Measurements from ENCODE around the gene CLCN7. TPM values are rescaled to one million over a fixed set of nuclear protein-coding genes. Genes with fewer than 3 reads are reported as not detected.

The CLCN7 gene, protein sequence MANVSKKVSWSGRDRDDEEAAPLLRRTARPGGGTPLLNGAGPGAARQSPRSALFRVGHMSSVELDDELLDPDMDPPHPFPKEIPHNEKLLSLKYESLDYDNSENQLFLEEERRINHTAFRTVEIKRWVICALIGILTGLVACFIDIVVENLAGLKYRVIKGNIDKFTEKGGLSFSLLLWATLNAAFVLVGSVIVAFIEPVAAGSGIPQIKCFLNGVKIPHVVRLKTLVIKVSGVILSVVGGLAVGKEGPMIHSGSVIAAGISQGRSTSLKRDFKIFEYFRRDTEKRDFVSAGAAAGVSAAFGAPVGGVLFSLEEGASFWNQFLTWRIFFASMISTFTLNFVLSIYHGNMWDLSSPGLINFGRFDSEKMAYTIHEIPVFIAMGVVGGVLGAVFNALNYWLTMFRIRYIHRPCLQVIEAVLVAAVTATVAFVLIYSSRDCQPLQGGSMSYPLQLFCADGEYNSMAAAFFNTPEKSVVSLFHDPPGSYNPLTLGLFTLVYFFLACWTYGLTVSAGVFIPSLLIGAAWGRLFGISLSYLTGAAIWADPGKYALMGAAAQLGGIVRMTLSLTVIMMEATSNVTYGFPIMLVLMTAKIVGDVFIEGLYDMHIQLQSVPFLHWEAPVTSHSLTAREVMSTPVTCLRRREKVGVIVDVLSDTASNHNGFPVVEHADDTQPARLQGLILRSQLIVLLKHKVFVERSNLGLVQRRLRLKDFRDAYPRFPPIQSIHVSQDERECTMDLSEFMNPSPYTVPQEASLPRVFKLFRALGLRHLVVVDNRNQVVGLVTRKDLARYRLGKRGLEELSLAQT
- 35.7 and 42.4 TPM in 2 replicates for total RNA-seq

GRCh38 chr16:1474796-1475551, at the start of gene CLCN7:
CLCN7 (minus strand) TSS chr16:1475028; CDS start chr16:1474974, 54 bp downstream.

DNA sequence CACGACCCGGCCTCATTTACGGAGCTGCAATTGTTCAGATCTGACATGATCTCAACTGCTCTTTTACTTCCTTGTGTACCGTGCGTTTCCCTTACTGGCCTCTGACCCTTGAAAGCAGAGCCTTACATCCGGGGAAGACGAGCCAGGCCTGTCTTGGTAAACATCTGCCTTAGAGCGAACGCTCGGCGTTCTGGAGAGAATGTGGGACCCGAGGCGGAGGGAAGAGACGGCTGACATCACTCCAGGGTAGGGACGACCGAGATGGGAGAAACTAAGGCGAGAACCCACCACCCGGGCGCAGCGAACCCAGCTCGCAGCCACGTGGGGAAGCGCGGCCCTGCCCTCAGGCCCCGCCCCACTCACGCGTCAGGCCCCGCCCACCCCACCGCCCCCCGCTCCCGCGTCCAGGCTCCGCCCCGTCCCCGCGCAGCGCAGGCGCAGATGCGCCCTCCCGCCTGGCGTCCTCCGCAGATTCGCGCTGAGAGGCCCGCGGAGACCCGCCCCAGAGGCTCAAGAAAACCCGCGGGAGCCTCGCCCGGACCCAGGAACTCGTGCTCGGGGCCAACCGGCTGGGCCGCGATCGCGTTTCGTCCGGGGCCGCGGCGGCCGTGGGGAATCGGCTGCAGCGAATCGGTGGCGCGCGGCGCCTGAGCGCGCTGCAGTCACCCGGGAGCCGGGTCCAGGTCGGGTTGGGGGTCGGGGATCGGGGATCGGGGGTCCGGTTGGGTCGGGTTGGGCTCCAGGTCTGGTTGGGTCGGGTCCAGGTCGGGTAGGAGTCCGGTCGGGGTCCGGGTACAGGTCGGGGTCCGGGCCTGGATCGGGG, 18.3 kb upstream of the CLCN7 start, which contains the start of gene TELO2:
Gene TELO2, plus strand, starts transcription at position 438 of the 823 bp plus-strand sequence. CDS start 922 bp downstream, outside the sequence.

DNA sequence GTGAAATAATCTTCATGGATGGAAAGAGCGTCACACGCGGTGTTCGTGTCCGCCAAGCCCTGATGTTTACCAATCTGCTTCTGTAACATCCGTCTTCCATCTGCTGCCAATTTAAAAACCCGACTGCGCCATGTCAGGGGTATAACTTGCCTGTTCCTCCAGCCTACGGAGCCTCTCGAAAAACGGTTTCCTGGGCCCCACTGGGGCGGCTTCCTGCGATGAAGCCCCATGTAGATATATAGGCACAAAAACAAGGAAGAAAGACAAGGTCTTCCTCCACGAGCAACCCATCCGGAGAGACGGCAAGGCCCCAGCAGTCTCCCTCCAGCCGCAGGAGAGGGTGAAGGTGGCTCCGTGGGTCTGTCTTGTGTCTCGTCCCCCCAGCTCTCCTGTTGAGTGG, 13.8 kb upstream of the CLCN7 start, which contains the start of gene PTX4:
Gene PTX4, minus strand, starts transcription at position 326 of the 400 bp plus-strand sequence. Its CDS starts 35 bp downstream, at position 291.

DNA sequence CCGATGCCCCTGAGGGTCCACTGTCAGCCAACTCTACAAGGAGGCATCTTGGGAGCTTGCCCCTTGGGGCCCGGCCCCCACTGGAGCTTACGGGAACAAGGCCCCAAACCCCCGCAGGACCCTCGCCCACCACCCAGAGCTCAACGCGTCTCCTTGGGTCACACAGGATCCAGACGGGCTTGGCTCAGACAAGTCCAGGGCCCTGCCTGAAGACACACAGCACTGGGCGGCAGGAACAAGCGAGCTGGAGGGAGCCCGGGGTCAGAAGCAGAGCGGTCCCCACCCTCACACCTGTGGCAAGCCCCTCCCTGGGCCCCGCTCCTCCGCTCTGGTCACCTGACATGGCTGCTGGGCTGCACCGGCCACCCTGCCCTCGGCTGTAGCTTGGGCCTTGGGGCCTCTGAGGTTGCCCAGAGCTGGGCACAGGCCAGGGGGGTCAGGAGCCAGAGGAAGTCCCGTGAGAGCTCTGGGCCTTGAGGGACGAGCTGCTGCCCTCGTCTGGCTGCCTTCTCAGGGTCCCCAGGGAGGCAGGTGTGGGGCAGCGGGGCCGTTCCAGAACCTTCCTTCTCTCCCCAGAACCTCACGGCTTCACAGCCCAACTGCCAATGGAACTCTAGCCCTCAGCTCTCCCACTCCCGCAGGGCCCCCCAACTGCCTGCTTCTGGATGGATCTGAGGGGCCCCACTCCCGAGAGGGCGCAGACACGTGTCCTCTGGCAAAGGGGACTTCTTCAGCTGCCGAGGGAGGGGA, 30.7 kb downstream of the CLCN7 start, which contains the start of gene CCDC154:
Gene CCDC154, minus strand, starts transcription at position 577 of the 750 bp plus-strand sequence. Its CDS starts 234 bp downstream, at position 343.

GRCh38 chr16:1430759-1431496, 43.9 kb downstream of the CLCN7 start, which contains the start of gene PERCC1:
PERCC1 (plus strand) TSS chr16:1431078; CDS start chr16:1432594, 1,516 bp downstream.

DNA sequence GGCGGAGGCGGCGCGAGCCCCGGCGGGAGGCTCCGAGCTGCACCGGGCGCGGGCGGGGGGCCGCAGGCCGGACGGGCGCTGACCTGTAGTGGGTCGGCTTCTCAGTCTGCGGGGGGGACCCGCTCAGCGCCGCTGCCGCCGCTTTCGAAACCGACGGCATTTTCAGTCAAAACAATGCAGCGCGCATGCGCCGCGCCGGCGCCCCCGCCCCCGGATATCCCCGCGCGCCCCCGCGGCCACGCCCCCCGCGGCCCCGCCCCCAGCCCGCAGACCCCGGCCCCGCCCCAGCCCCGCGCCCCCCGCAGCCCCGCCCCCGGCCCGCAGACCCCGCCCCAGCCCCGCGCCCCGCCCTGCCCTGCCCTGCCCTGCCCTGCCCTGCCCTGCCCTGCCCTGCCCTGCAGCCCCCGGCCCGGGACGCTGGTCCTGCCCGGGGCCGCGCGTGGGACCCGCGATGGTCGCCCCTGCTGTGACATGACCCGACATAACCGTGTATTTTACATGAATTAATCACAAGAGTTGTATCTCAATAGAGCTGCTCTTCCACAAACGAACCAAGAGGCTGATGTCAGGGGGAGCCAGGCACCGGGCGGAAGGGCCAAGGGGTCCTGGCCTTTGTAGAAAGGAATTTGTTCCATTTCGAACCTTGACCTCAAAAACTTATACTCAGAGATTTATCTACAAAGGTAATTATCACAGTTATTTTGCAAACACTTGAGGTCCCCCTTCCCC, 60.1 kb downstream of the CLCN7 start, which contains the start of gene UNKL:
Gene UNKL, minus strand, starts transcription at position 173 of the 729 bp plus-strand sequence. Its CDS starts 13 bp downstream, at position 160.

Other genes starting within 250 kb of the CLCN7 start
- not detected in 2 replicates for gene TPSG1, start 249.8 kb downstream of the CLCN7 start, total RNA-seq
- gene TPSB2, start 244.8 kb downstream of the CLCN7 start, total RNA-seq: not detected in 2 replicates
- gene TPSAB1, start 234.3 kb downstream of the CLCN7 start, total RNA-seq: not detected in 2 replicates
- not detected in 2 replicates for gene TPSD1, start 219.0 kb downstream of the CLCN7 start, total RNA-seq
- 71.1 and 91.0 TPM in 2 replicates for gene UBE2I, start 165.4 kb downstream of the CLCN7 start, total RNA-seq
- gene BAIAP3, start 141.4 kb downstream of the CLCN7 start, total RNA-seq: 0.50 and 0.74 TPM in 2 replicates
- gene TSR3, start 123.2 kb downstream of the CLCN7 start, total RNA-seq: 105 and 117 TPM in 2 replicates
- 36.0 and 37.5 TPM in 2 replicates for gene GNPTG, start 123.1 kb downstream of the CLCN7 start, total RNA-seq
- gene UNKL, start 60.3 kb downstream of the CLCN7 start, total RNA-seq: 4.0 and 4.3 TPM in 2 replicates
- gene UQCC4, start 54.3 kb downstream of the CLCN7 start, total RNA-seq: 17.4 and 22.2 TPM in 2 replicates
- not detected in 2 replicates for gene PERCC1, start 44.0 kb downstream of the CLCN7 start, total RNA-seq
- under 0.01 TPM in 1 of 2 replicates, not detected in the other for gene CCDC154, start 30.5 kb downstream of the CLCN7 start, total RNA-seq
- gene PTX4, start 13.9 kb upstream of the CLCN7 start, total RNA-seq: 0.15 and 0.17 TPM in 2 replicates
- 23.0 and 28.1 TPM in 2 replicates for gene TELO2, start 18.3 kb upstream of the CLCN7 start, total RNA-seq
- 12.9 and 13.6 TPM in 2 replicates for gene TMEM204, start 58.6 kb upstream of the CLCN7 start, total RNA-seq
- 15.3 and 23.6 TPM in 2 replicates for gene IFT140, start 137.0 kb upstream of the CLCN7 start, total RNA-seq
- 5.5 and 6.6 TPM in 2 replicates for gene CRAMP1, start 137.3 kb upstream of the CLCN7 start, total RNA-seq
- 43.7 and 48.3 TPM in 2 replicates for gene JPT2, start 203.3 kb upstream of the CLCN7 start, total RNA-seq
- gene MAPK8IP3, start 231.2 kb upstream of the CLCN7 start, total RNA-seq: 20.0 and 22.4 TPM in 2 replicates

Measured in bronchus fibroblast of lung (primary cell).